OCI-LY7 (cell line): ENCODE results near the gene PAGE1. TPM values are rescaled to one million over a fixed set of nuclear protein-coding genes. Genes with fewer than 3 reads are reported as not detected.

ENCODE experiments used
- BruUV-seq: library from RNA; stranded (reverse); fragments of 400-500 nt; replicated peaks from 2 replicates; lab custom pipeline; 2021; lab: Mats Ljungman, UMichigan
- CTCF ChIA-PET: fragments of 300-600 bp; sonication (Branson Sonifier 250); formaldehyde crosslinking; loops from one replicate; lab custom pipeline; 2022; ENCODE audit warnings: antibody characterized with exemption; ENCODE audit not compliant: unreplicated experiment; lab: Charles Lee
- POLR2A ChIA-PET: fragments of 300-600 bp; sonication (Branson Sonifier 250); formaldehyde crosslinking; loops from one replicate; lab custom pipeline; 2022; ENCODE audit warnings: antibody characterized with exemption; lab: Charles Lee
- DNase-seq: peaks from one replicate; pipeline ENCODE4 v3.0.0-alpha.2; 2015; ENCODE audit warnings: low spot score
- H2AFZ ChIP-seq: fragments of 200-600 bp; sonication (generic), shearing (Covaris generic); 2 replicates; pipeline ENCODE4 v1.6.1; 2014; ENCODE audit warnings: mild to moderate bottlenecking, antibody characterized with exemption, low read length, moderate library complexity
- H3K27ac ChIP-seq: fragments of 200-600 bp; sonication (generic); 2 replicates; pipeline ENCODE4 v1.5.1; 2014; ENCODE audit warnings: mixed run types, low read depth, mild to moderate bottlenecking, moderate library complexity, low read length, inconsistent platforms; ENCODE audit not compliant: poor library complexity, severe bottlenecking
- H3K36me3 ChIP-seq: fragments of 200-600 bp; sonication (generic); 2 replicates; pipeline ENCODE4 v1.6.1; 2014; ENCODE audit warnings: mild to moderate bottlenecking, antibody characterized with exemption, low read length, moderate library complexity, mixed read lengths; ENCODE audit not compliant: insufficient read depth
- H3K4me1 ChIP-seq: fragments of 200-600 bp; sonication (generic); 2 replicates; pipeline ENCODE4 v1.5.1; 2014; ENCODE audit warnings: mild to moderate bottlenecking, low read length; ENCODE audit not compliant: insufficient read depth, poor library complexity, severe bottlenecking
- H3K4me2 ChIP-seq: fragments of 200-600 bp; sonication (generic); 2 replicates; pipeline ENCODE4 v1.6.1; 2014; ENCODE audit warnings: mild to moderate bottlenecking, low read length
- H3K4me3 ChIP-seq: fragments of 200-600 bp; sonication (generic); 2 replicates; pipeline ENCODE4 v1.5.1; 2014; ENCODE audit warnings: mild to moderate bottlenecking, low read depth, low read length; ENCODE audit not compliant: poor library complexity, severe bottlenecking
- H3K79me2 ChIP-seq: fragments of 200-600 bp; sonication (generic); 2 replicates; pipeline ENCODE4 v1.6.1; 2016; ENCODE audit warnings: low read depth, mild to moderate bottlenecking, low read length, moderate library complexity, mixed read lengths; ENCODE audit not compliant: insufficient read depth
- H3K9me2 ChIP-seq: fragments of 200-600 bp; sonication (generic); 2 replicates; pipeline ENCODE4 v1.6.1; 2016; ENCODE audit warnings: mild to moderate bottlenecking, low read length, mixed read lengths; ENCODE audit not compliant: insufficient read depth
- H3K9me3 ChIP-seq: fragments of 200-600 bp; sonication (generic); 2 replicates; pipeline ENCODE4 v1.6.1; 2014; ENCODE audit warnings: mild to moderate bottlenecking, mixed run types, low read length, mixed read lengths
- H4K20me1 ChIP-seq: fragments of 200-600 bp; sonication (generic); 2 replicates; pipeline ENCODE4 v1.6.1; 2014; ENCODE audit warnings: mild to moderate bottlenecking, antibody characterized with exemption, low read length, moderate library complexity, mixed read lengths; ENCODE audit not compliant: insufficient read depth
- CTCF ChIP-seq: fragments of 200-600 bp; sonication (generic); conservative IDR thresholded peaks from 2 replicates; pipeline ENCODE4 v1.5.1; 2014; ENCODE audit warnings: mild to moderate bottlenecking, antibody characterized with exemption, low read length, moderate library complexity, mixed read lengths
- EZH2phosphoT487 ChIP-seq: fragments of 200-600 bp; sonication (generic); IDR thresholded peaks from 2 replicates; pipeline ENCODE4 v1.6.1; 2018; ENCODE audit warnings: low read depth, borderline replicate concordance, mild to moderate bottlenecking, mixed run types, antibody characterized with exemption, low read length, moderate library complexity, mixed read lengths
- intact Hi-C: fragments of 100-400 bp; cut with micrococcal nuclease; formaldehyde crosslinking; loops from one replicate; pipeline ENCODE4 v1.10.0; 2022; ENCODE audit not compliant: unreplicated experiment
- total RNA-seq, 2 experiments: library from RNA; depleted of rRNA in 1 of 2; stranded (reverse); fragments of >200 nt in 1 of 2; shearing (Covaris generic) in 1 of 2; gene quantifications; 2 replicates each; pipeline ENCODE4 v1.2.3, GENCODE V29; 2014 to 2022

Gene PAGE1
- total RNA-seq, 2 experiments from 2014 or later: not detected

- intact Hi-C loops: no loop called here
- no peak overlapping the region for H3K4me3 ChIP-seq
- TF ChIP-seq EZH2phosphoT487 (no peak), CTCF (no peak)
- no peaks in the 10 kb centered on the region for H3K79me2 ChIP-seq
- H3K36me3 ChIP-seq: no peaks in the 10 kb centered on the region
- no TSS peak for BruUV-seq
- H2AFZ ChIP-seq: no peak overlapping the region
- no peak for DNase-seq
- no peaks in the 10 kb centered on the region for H3K9me2 ChIP-seq
- no peaks in the 10 kb centered on the region for H3K4me1 ChIP-seq
- ChIA-PET POLR2A (no interaction called here), CTCF (no interaction called here)
- H3K4me2 ChIP-seq: no peak overlapping the region
- H4K20me1 ChIP-seq: no peaks in the 10 kb centered on the region
- H3K9me3 ChIP-seq: no peaks in the 10 kb centered on the region
- H3K27ac ChIP-seq: no peak overlapping the region
Measured at GRCh38 chrX:49673394-49673793, 22.4 kb downstream of the PAGE1 start.

GRCh38 chrX:49664824-49665223 lies 31.0 kb downstream of the PAGE1 start:
- Histone ChIP-seq H3K9me2 (no peaks in the 10 kb centered on the region), H3K27ac (no peak overlapping the region), H4K20me1 (no peaks in the 10 kb centered on the region), H3K79me2 (no peaks in the 10 kb centered on the region), H3K4me1 (no peaks in the 10 kb centered on the region), H3K9me3 (no peaks in the 10 kb centered on the region), H3K36me3 (no peaks in the 10 kb centered on the region), H3K4me2 (no peak overlapping the region), H3K4me3 (no peak overlapping the region), H2AFZ (no peak overlapping the region)
- BruUV-seq: no TSS peak
- CTCF ChIA-PET: no interaction called here
- POLR2A ChIA-PET: no interaction called here
- no peak for DNase-seq
- intact Hi-C loops: no loop called here
- no peak for TF ChIP-seq EZH2phosphoT487
- no peak for TF ChIP-seq CTCF

GRCh38 chrX:49661881-49662280 lies 33.9 kb downstream of the PAGE1 start:
- Histone ChIP-seq H2AFZ (no peak overlapping the region), H3K9me3 (no peaks in the 10 kb centered on the region), H3K27ac (no peak overlapping the region), H3K36me3 (no peaks in the 10 kb centered on the region), H3K4me2 (no peak overlapping the region), H3K4me3 (no peak overlapping the region), H3K4me1 (no peaks in the 10 kb centered on the region), H4K20me1 (no peaks in the 10 kb centered on the region), H3K79me2 (no peaks in the 10 kb centered on the region), H3K9me2 (no peaks in the 10 kb centered on the region)
- intact Hi-C loops: no loop called here
- POLR2A ChIA-PET: no interaction called here
- no peak for DNase-seq
- TF ChIP-seq EZH2phosphoT487: no peak
- TF ChIP-seq CTCF: no peak
- no TSS peak for BruUV-seq
- CTCF ChIA-PET: no interaction called here
